HFF-Myc (cell line): ENCODE measurements around the gene FERMT3.

Experiments used
- DNase-seq: peaks from one replicate; pipeline ENCODE4 v3.0.0-alpha.2; 2011; ENCODE audit warnings: low read depth; ENCODE audit errors: extremely low read depth
- H3K4me3 ChIP-seq: replicated peaks from 2 replicates; pipeline ENCODE4 v1.5.1; 2011; ENCODE audit warnings: low read depth, mild to moderate bottlenecking, control low read depth, low read length
- TF ChIP-seq, protein P1 (sequence below): IDR thresholded peaks from 2 replicates; pipeline ENCODE4 v1.5.1; 2012; ENCODE audit warnings: mild to moderate bottlenecking, low read depth, low read length, control low read depth; ENCODE audit errors: missing control alignments

FERMT3 gene

DNA sequence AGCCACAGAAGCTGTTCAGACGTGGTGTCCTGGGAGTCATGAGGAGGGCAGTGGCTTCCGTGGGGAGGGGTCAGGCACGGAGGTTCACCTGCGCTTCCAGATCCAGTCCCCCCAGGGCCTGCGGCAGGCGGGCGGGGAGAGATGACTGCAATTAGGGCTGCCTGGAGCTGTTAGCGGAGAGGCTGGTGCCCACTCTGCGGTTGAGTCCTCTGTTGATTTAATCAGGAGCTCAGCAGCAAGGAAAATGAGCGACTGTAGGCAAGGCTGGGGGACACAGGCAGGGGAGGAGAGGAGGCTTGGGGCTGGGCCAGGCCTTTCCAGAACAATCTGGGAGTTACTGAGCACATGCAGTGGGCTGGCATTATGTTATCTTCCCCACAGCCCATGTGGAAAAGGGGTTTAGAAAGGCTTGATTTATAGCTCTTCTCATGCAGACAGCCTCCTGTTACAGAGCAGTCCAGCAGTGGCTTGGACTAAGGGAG, 57.9 kb downstream of the FERMT3 start:
- H3K4me3 ChIP-seq, result no peak overlapping the region
- TF ChIP-seq, protein P1, sequence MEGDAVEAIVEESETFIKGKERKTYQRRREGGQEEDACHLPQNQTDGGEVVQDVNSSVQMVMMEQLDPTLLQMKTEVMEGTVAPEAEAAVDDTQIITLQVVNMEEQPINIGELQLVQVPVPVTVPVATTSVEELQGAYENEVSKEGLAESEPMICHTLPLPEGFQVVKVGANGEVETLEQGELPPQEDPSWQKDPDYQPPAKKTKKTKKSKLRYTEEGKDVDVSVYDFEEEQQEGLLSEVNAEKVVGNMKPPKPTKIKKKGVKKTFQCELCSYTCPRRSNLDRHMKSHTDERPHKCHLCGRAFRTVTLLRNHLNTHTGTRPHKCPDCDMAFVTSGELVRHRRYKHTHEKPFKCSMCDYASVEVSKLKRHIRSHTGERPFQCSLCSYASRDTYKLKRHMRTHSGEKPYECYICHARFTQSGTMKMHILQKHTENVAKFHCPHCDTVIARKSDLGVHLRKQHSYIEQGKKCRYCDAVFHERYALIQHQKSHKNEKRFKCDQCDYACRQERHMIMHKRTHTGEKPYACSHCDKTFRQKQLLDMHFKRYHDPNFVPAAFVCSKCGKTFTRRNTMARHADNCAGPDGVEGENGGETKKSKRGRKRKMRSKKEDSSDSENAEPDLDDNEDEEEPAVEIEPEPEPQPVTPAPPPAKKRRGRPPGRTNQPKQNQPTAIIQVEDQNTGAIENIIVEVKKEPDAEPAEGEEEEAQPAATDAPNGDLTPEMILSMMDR, result no peak
- DNase-seq, result no peak

DNA sequence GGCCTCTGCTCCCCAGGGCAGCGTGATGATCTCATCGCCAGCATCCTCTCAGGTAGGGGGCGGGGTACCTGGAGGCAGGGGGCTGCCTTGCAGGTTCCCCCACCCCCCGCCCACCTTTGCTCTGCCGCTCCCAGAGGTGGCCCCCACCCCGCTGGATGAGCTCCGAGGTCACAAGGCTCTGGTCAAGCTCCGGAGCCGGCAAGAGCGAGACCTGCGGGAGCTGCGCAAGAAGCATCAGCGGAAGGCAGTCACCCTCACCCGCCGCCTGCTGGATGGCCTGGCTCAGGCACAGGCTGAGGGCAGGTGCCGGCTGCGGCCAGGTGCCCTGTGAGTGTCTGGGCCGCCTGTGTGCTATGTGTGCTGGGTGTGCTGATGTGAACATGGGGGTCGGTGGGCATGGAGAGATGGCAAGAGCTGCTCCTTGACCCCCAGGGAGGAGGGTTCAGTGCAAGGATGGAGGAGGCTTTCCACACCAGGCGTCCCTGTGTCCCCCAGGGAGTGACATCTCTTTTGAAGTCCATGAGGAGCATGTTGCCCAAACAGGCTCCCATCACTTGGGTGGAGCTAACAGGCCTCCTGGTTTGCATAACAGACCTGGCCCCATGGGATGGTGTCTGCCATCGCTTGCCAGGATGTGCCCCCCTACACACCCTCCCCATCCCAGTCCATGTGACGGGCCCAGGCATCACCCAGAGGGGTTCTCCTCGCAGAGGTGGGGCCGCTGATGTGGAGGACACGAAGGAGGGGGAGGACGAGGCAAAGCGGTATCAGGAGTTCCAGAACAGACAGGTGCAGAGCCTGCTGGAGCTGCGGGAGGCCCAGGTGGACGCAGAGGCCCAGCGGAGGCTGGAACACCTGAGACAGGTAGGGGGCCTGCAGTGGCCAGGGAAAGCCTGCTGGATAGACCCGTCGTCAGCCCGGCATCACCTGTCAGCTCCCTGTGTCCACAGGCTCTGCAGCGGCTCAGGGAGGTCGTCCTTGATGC, 58.9 kb downstream of the FERMT3 start:
- TF ChIP-seq, protein P1, result no peak
- no peak for DNase-seq

DNA sequence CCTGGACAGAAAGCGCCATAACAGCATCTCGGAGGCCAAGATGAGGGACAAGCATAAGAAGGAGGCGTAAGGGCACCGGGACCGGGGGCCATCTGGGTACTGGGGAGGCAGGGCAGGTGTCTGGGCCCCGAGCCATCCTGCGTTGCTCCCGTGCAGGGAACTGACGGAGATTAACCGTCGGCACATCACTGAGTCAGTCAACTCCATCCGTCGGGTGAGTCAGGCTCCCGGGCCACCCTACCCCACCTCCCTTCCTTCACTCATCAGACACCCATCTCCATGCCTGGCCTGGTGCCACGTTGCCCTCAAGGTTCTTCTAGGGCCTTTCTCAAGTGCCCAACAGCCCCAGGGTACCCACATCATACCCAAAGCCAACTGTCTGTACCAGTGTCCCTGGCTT, 59.8 kb downstream of the FERMT3 start:
- no peak for DNase-seq
- H3K4me3 ChIP-seq, result no peak overlapping the region
- TF ChIP-seq, protein P1, result no peak

More for the DNA sequence above, 58.9 kb downstream of the FERMT3 start:
- H3K4me3 ChIP-seq, result no peak overlapping the region

DNA sequence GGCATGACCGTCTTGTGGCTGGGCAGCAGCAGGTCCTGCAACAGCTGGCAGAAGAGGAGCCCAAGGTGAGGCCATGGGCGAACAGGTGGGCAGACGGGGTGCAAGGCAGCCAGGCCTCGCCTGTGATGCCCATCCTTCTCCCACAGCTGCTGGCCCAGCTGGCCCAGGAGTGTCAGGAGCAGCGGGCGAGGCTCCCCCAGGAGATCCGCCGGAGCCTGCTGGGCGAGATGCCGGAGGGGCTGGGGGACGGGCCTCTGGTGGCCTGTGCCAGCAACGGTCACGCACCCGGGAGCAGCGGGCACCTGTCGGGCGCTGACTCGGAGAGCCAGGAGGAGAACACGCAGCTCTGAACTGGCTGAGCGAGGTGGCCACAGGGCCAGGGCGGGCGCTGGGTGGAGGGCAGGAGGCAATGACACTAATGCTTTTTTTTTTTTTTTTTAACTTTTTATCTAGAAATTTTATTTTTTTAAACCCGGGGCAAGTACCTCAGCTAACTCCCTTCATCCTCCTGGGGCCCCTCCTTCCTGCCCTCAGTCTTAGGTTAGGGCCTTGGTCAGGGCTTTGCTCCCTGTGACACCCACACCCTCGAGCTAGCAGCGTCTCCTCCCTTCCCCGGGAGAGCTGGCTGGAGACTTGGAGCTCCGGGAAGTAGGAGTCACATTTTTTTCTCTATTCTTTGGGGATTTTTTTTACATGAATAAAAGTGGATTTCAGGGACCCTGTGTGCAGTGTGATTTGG, 60.9 kb downstream of the FERMT3 start:
- no peak for DNase-seq
- TF ChIP-seq, protein P1, result no peak
- no peak overlapping the region for H3K4me3 ChIP-seq

DNA sequence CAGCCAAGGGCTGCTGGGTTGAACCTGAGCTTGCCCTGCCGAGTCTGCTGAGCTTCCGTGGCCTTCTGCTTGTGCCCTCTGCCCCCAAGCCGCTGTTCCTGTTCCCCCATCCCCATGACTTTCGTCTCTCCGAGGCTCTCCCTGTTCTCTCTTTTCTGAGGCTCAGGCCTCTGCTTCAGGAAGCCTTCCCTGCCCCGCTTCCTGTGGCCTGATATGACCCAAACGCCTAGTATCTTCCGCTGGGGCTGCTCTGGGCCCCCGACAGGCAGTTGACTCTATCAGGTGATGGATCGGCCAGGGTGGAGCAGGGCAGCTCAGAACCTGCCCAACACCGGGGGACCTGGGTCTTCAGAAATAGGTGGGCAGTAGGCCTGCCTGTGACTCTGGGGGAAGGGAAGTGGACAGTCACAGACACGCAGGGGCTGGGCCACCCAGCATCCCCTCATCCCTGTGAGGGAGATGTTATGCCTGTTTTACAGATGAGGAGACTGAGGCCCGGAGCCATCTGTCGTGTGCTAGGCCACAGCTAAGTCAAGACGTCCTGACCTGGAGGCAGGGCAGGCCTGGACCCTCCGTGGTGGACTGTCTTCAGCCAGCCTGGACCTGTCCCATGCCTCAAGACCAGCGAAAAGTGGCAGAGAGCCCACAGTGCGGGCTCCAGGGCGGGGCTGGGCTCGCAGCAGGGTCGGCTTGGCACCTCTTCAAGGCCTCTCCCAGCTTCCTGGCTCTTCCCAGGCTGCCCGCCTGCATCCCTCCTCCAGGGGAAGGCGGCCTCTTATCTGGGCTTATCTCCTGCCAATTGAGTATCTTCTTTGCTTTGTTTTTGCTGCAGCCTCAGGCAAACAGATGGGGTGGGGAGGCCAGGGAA, 61.7 kb downstream of the FERMT3 start:
- no peak for DNase-seq
- TF ChIP-seq, protein P1, result no peak
- H3K4me3 ChIP-seq, result peak overlapping the region; percentile 69
